Measurements from ENCODE around the gene KIAA1671.

- TF ChIP-seq, protein P1, sequence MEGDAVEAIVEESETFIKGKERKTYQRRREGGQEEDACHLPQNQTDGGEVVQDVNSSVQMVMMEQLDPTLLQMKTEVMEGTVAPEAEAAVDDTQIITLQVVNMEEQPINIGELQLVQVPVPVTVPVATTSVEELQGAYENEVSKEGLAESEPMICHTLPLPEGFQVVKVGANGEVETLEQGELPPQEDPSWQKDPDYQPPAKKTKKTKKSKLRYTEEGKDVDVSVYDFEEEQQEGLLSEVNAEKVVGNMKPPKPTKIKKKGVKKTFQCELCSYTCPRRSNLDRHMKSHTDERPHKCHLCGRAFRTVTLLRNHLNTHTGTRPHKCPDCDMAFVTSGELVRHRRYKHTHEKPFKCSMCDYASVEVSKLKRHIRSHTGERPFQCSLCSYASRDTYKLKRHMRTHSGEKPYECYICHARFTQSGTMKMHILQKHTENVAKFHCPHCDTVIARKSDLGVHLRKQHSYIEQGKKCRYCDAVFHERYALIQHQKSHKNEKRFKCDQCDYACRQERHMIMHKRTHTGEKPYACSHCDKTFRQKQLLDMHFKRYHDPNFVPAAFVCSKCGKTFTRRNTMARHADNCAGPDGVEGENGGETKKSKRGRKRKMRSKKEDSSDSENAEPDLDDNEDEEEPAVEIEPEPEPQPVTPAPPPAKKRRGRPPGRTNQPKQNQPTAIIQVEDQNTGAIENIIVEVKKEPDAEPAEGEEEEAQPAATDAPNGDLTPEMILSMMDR (IDR thresholded peaks at IDR 0.05): no peak
- no peak for TF ChIP-seq POLR2A (IDR thresholded peaks at IDR 0.05)
- no peak for TF ChIP-seq POLR2AphosphoS5 (IDR thresholded peaks at IDR 0.05)
- no peak for TF ChIP-seq EP300 (IDR thresholded peaks at IDR 0.05; ENCODE audit: low read depth)
These were observed 224.3 kb downstream of the KIAA1671 start for GRCh38 chr22:25176799-25177198.

Data from transverse colon (tissue), 4 donors.